ENCODE data around the gene COL27A1.
A peak's percentile ranks its signal among the peaks of the same experiment; 100 is the strongest.
"Not testable (repeated sequence)": the region's sequence is repeated elsewhere in the genome, so short reads cannot be mapped to it uniquely, and the experiment has no call there.

Gene COL27A1

GRCh38 chr9:114311571-114312512 is 156.5 kb downstream of the COL27A1 start:
- DNase-seq = no peak

GRCh38 chr9:114312513-114312875 is 157.2 kb downstream of the COL27A1 start:
- DNase-seq = no peak

- no peak for DNase-seq
Observed at GRCh38 chr9:114313186-114313585, 157.8 kb downstream of the COL27A1 start.

- no peak for DNase-seq
Observed at GRCh38 chr9:114314256-114314867, 159.0 kb downstream of the COL27A1 start.

GRCh38 chr9:114314881-114315722 is 159.8 kb downstream of the COL27A1 start:
- no peak for DNase-seq

DNA sequence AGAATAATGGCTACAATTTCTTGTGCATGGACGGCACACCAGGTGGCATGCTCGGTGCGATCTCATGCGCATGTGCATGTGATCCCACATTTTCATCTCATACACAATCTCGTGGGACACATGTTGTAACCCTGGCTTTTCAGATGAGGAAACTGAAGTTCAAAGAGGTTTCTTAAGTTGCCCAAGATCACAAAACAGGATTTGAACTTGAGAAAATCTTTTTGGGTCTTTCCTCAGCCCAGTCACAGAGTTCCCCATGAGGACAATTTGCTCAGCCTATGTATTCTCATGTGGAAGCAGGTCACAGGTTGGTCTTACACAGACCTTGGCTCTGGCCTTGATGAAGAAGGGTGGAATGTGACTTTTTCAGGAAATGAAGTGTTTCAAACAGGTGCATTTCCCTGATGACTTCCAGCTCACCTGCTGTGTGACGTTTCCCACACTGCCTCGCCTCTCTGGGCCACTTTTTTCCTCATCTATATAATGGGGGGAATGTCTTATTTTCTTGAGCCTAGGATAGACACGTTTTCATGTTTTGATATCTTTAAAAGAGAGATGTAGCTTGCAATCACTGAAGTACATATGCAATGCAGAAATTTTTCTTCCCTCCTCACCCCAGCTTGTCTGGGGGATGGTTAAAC is 160.5 kb downstream of the COL27A1 start:
- no peak for DNase-seq

- peak; percentile 96 for DNase-seq
Observed at GRCh38 chr9:114316605-114317230, 161.4 kb downstream of the COL27A1 start.

DNA sequence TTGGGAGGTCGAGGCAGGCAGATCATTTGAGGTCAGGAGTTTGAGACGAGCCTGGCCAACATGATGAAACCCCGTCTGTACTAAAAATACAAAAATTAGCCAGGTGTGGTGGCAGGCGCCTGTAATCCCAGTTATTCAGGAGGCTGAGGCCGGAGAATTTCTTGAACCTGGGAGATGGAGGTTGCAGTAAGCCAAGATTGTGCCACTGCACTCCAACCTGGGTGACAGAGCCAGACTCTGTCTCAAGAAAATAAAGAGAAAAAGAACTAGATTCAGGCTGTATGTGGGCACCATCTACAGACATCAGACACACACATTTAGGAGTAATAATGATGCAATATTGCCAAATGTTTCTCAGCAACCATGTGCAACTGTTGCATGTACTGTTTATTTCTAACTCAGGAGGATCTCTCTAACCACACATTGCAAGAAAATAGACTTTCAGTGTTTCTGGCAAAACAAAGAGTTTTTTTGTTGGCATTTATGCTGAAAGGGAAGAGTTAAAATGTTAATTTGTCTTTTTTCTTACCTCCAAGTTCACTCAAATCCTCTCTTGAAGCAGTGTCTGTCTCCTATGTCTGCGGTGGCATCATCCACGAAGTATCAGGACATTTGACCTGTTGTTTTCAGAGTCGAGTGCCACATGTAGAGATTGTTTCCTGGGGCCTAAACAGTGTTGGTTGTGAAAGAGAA is 162.5 kb downstream of the COL27A1 start:
- DNase-seq = no peak

DNA sequence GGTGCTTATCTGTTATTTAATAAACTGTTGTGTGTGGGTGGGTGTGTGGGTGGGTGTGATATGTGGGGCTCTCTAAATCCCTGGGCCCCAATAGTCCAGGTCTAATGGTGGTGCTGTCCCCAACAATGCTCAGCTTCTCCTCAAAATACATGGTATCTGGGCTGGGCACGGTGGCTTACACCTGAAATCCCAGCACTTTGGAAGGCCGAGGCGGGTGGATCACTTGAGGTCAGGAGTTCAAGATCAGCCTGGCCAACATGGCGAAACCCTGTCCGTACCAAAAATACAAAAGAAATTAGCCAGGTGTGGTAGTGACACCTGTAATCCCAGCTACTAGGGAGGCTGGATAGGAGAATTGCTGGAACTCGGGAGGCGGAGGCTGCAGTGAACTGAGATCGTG is 163.1 kb downstream of the COL27A1 start:
- no peak for DNase-seq

GRCh38 chr9:114319147-114319546 is 163.8 kb downstream of the COL27A1 start:
- DNase-seq = no peak

DNA sequence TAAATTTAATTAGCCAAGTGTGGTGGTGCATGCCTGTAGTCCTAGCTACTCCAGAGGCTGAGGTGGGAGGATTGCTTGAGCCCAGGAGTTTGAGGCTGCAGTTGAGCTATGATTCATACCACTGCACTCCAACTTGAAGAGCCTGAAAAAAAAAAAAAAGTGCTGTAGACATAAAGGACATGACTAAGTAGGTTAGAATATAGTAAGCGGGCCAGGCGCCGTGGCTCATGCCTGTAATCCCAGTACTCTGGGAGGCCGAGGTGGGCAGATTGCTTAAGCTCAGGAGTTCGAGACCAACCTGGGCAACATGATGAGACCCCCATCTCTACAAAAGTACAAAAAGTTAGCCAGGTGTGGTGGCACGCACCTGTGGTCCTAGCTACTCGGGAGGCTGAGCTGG is 165.4 kb downstream of the COL27A1 start:
- DNase-seq = not testable (repeated sequence)

DNA sequence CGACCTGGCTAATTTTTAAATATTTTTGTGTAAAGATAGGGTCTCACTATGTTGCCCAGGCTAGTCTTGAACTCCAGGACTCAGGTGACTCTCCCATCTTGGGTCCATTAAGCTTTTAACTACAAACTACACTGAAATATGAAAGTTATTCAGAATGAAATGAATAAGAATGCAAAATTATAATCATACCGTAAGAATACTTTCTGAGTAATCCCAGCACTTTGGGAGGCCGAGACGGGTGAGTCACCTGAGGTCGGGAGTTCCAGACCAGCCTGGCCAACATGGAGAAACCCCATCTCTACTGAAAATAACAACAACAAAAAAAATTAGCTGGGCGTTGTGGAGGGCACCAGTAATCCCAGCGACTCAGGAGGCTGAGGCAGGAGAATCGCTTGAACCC is 166.4 kb downstream of the COL27A1 start:
- no peak for DNase-seq

DNA sequence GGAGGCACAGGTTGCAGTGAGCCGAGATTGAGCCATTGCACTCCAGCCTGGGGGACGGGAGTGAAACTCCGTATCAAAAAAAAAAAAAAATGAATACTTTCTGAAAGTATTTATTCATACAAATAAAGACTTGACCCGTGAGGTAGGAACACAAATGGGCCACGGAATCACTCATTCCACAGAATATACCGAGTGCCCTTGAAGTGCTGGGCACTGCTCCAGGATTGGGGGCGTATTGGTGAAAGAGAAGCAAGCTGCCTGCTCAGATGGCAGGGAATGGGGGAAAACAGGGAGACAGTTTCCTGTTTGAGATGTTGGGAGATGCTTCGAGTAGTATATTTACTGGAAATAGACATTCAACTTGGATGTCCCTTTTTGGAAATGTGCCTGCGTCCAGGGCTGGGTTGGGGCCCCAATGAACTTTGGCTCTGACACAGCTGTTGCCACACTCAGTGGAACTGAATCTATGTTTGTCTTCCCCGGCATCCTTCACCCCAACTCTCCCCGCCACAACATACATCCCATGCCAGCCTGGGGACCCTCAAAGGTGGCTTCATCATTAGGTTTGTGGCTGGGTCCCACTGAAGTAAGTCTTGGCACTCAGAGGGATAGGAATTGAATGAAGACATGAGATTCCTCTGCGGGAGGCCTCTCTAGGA is 167.0 kb downstream of the COL27A1 start:
- not testable (repeated sequence) for DNase-seq

DNA sequence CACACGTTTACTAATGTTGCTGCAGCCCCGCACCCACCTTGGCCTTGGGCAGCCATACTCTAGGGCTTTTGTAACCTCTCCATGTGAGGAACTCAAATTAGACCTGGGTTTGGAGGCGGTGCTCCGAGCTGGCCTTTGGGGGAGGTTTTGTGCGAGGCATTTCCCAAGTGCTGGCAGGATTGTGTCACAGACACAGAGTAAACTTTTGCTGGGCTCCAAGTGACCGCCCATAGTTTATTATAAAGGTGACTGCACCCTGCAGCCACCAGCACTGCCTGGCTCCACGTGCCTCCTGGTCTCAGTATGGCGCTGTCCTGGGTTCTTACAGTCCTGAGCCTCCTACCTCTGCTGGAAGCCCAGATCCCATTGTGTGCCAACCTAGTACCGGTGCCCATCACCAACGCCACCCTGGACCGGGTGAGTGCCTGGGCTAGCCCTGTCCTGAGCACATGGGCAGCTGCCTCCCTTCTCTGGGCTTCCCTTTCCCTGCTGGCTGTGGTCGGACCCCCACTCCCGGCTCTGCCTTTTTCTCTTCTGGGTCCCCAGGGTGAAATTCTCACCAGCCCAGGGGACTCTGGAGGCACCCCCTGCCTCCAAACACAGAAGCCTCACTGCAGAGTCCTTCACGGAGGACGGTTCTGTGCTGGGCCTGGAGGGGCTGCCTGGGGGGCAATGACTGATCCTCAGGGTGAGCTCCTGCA is 167.6 kb downstream of the COL27A1 start, which contains the start of gene ORM1:
Gene ORM1, plus strand, starts transcription at position 268 of the 701 bp plus-strand sequence. Its CDS starts 36 bp downstream, at position 304.
- DNase-seq = not testable (repeated sequence)

DNA sequence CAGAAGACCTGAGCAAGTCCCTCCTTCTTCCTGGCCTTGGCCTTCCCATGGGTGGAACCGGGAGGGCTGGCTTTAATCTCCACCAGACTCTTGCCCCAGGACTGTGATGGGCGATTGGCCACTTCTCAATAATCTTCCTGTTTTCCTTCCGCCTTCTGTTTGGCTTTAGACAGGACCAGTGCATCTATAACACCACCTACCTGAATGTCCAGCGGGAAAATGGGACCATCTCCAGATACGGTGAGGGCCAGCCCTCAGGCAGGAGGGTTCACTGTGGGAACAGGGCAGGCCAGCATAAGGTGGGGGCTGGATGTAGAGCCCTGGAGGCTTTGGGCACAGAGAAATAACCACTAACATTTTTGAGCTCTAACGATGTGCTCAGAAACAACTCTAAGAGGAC is 168.5 kb downstream of the COL27A1 start:
- not testable (repeated sequence) for DNase-seq

- no peak for DNase-seq
Observed at GRCh38 chr9:114324492-114324891, 169.2 kb downstream of the COL27A1 start.

DNA sequence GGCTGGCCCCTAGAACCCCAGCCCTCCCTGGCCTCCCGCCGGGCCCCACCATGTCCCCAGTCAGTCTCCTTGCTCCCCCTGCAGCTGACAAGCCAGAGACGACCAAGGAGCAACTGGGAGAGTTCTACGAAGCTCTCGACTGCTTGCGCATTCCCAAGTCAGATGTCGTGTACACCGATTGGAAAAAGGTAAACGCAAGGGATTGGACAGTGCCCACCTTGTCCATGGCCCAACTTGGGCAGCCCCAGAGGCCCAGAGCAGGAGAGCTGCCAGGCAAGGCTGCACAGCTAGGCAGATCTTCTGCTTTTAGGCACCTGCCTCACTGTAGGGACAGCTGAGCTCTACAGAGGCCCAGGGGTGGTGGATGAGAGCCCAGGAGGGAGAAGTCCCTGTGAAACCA is 169.6 kb downstream of the COL27A1 start:
- not testable (repeated sequence) for DNase-seq

- DNase-seq = not testable (repeated sequence)
Observed at GRCh38 chr9:114325684-114326254, 170.4 kb downstream of the COL27A1 start.

DNA sequence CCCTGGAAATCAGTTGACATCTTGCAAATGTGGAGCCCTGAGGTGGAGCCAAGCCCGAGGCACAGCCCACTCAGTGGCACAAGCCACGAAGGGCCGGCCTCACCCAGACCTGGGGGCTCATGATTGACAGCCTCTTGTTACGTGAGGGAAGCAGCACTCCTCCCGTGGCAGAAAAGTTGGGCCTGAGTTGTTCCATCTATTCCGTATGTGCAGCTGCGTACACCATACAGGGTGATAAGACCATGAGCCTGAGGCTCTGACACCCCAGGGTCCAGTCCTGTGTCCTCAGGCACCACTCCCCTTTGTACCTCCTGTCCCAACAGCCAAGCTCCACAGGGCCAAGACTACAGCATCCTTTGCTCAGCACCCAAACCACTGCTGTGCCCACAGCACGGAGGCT is 172.4 kb downstream of the COL27A1 start:
- no peak for DNase-seq

DNA sequence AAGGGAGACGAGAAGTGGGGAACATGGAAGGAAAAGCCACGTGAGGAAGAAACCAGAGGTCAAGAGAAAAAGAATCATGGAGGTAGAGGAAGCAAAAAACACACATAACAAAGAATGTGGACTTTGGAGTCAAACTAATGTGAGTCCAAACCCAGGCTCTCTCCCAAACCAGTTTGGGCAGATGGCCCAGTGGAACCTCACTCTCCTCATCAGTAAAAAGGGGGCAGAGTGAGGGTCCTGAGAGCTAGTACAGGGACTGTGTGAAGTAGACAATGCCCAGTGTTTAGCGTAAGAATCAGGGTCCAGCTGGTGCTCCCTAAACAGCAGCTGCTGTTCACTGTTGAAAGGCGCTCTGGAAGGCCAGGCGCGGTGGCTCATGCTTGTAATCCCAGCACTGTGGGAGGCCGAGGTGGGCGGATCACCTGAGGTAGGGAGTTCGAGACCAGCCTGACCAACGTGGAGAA is 173.1 kb downstream of the COL27A1 start:
- not testable (repeated sequence) for DNase-seq
